Measurements from ENCODE around the gene EGLN2. TPM values are rescaled to one million over a fixed set of nuclear protein-coding genes. Genes with fewer than 3 reads are reported as not detected.

EGLN2 gene
- total RNA-seq, 1 experiment from 2014 or later, result 131 TPM

- Histone ChIP-seq H3K79me2 (ENCODE audit: insufficient read depth, low read length) (no peaks in the 10 kb centered on the region), H4K8ac (replicated peaks; ENCODE audit: insufficient read length, low read depth, low read length) (no peak overlapping the region), H3K27ac (ENCODE audit: insufficient read length, low read depth, low read length) (no peak overlapping the region), H3K14ac (ENCODE audit: insufficient read depth, low read length) (no peak overlapping the region), H3K4me2 (ENCODE audit: insufficient read depth, insufficient read length, low read length) (no peak overlapping the region), H3K9ac (ENCODE audit: extremely low read depth, insufficient read length, low read length) (no peak overlapping the region), H3K4ac (ENCODE audit: low read depth, low read length) (no peak overlapping the region), H3K9me3 (ENCODE audit: control insufficient read depth, low read depth, low read length) (no peaks in the 10 kb centered on the region), H2BK20ac (ENCODE audit: low read depth, low read length, poor library complexity, severe bottlenecking) (no peak overlapping the region), H3T11ph (ENCODE audit: low read length) (no peak overlapping the region), H2AK5ac (ENCODE audit: insufficient read length, low read length) (no peak overlapping the region), H4K20me1 (ENCODE audit: control insufficient read depth, insufficient read depth, insufficient read length) (no peaks in the 10 kb centered on the region), H3K27me3 (ENCODE audit: insufficient read depth, low read length) (no peaks in the 10 kb centered on the region), H3K79me1 (ENCODE audit: insufficient read depth, low read depth, low read length, poor library complexity, severe bottlenecking) (no peaks in the 10 kb centered on the region), H3K23ac (ENCODE audit: insufficient read length, low read depth, low read length) (no peak overlapping the region), H2BK15ac (ENCODE audit: low read depth, low read length) (no peak overlapping the region), H2BK5ac (ENCODE audit: insufficient read length, low read length) (no peak overlapping the region), H3K56ac (ENCODE audit: insufficient read length, low read depth, low read length) (no peak overlapping the region), H2BK12ac (ENCODE audit: insufficient read length, low read depth, low read length) (no peak overlapping the region), H2AFZ (ENCODE audit: low read length) (no peak overlapping the region), H3K18ac (ENCODE audit: insufficient read length, low read depth, low read length) (no peak overlapping the region), H2BK120ac (ENCODE audit: low read depth, low read length, poor library complexity, severe bottlenecking) (no peak overlapping the region), H3K23me2 (ENCODE audit: insufficient read length, low read depth, low read length, poor library complexity, severe bottlenecking) (no peaks in the 10 kb centered on the region), H3K4me1 (ENCODE audit: insufficient read depth, low read length) (no peaks in the 10 kb centered on the region), H4K91ac (ENCODE audit: insufficient read length, low read depth, low read length) (no peak overlapping the region), H4K5ac (ENCODE audit: insufficient read length, low read depth, low read length) (no peak overlapping the region)
- Mint-ChIP-seq H3K4me3 (no peak overlapping the region), H3K27me3 (ENCODE audit: low read depth) (no peaks in the 10 kb centered on the region), H3K4me1 (no peaks in the 10 kb centered on the region), H3K27ac (peak overlapping the region in 1 of 3 experiments; percentile 53; a peak in 1 of 7 replicates), H3K9me3 (no peaks in the 10 kb centered on the region), H3K36me3 (ENCODE audit: insufficient read depth in 1 of 3, low read depth in 3 of 3) (peaks cover 61 to 85% (median 74%) of the 10 kb centered on the region in 3 experiments)
- TF ChIP-seq CTCF (conservative IDR thresholded peaks at IDR 0.05), result no peak
- no CpG with 5 or more reads among the region's 7 CpGs for WGBS (ENCODE audit: extremely low coverage, insufficient read length, low lambda C conversion rate)
- DNase-seq, result no peak
These were observed 35.5 kb upstream of the EGLN2 start for GRCh38 chr19:40763526-40763925.
